ENCODE data around the gene RNF150.
"Not testable (repeated sequence)": the region's sequence is repeated elsewhere in the genome, so short reads cannot be mapped to it uniquely, and the experiment has no call there.

RNF150 gene

DNA sequence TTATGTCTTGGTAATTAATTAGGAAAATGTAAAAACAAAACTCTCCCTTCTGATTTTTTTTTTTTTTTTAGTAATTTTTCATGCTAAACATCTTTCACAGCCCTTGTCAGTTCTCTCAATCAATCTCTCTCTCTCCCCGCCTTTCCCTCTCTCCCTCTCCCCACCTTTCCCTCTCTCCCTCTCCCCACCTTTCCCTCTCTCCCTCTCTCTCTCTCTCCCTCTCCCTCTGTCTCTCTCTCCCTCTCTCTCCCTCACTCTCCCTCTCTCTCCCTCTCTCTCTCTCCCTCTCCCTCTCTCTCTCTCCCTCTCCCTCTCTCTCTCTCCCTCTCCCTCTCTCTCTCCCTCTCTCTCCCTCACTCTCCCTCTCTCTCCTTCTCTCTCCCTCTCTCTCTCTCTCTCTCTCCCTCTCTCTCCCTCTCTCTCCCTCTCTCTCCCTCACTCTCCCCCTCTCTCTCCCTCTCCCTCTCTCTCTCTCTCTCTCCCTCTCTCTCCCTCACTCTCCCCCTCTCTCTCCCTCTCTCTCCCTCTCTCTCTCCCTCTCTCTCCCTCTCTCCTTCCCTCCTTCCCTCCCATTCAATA lies 322.6 kb downstream of the RNF150 start:
- DNase-seq = not testable (repeated sequence)
